ENCODE measurements around the gene FAM156A. TPM values are rescaled to one million over a fixed set of nuclear protein-coding genes. Genes with fewer than 3 reads are reported as not detected.
"Not testable (repeated sequence)": the region's sequence is repeated elsewhere in the genome, so short reads cannot be mapped to it uniquely, and the experiment has no call there.

FAM156A gene
- total and polyA plus RNA-seq, 3 experiments from 2014 or later: 4.2 to 18.5 (median 18.1) TPM

DNA sequence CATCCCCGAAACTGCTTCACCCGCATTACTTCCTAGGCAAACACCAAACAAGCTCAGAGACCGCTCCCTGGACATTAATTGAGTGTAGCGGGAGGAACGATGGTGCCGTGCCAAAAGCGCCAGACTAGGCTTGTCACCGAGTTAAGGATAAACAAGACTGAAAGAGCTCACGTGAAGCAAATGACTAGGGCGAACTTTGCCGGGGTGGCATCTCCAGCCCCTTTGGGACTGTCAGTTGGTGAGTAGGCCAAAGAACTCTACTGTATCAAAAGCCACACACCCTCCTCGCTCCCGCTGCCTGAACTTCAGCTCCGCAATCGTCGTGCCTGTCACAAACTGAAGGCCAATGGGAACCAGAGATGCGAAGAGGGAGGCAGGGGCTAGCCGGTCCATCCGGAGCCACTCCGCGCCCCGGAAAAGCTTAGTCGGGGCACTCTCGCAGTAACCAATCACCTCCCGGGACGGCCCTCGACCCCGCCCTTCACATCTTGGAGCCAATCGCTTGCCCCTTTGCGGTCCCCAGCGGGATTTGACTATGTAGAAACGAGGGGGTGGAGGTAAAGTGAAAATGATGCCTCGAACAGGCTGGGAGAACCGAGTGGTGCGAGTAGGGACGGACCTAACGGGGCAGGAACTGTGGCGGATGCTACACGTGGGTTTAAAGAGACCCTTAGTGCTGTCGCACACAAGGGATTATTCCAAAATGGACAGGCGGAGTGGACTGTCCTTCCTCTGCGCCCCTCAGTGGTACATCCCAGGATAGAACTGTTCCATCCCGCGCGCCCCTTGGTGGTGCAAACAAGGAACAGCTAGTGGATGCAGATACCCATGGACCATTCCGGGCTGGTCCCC, 37.0 kb upstream of the FAM156A start:
- Mint-ChIP-seq H3K27ac (peak overlapping the region; percentile 93 to 100 (median 98)), H3K27me3 (peaks cover 0 to 10% of the 10 kb centered on the region in 2 donors), H3K4me3 (peak overlapping the region; percentile 89 to 99 (median 94)), H3K4me1 (peaks cover 18 to 31% (median 19%) of the 10 kb centered on the region in 3 donors), H3K9me3 (no peaks in the 10 kb centered on the region), H3K36me3 (peaks cover 0 to 5% (median 0%) of the 10 kb centered on the region in 3 donors)
- H3K4me3 ChIP-seq (ENCODE audit: low read length): peak overlapping the region; percentile 94
- H3K9me3 ChIP-seq (ENCODE audit: low read length): no peaks in the 10 kb centered on the region
- ChIA-PET CTCF (interaction anchor here (1.3 kb wide), 1 partner anchor 77 kb away, joined by 5 read pairs; no protein-coding TSS in a partner anchor), POLR2A (interaction anchor here (0.7 to 1.0 kb wide), 2 partner anchors 60 to 87 kb away, joined by 4 read pairs; partner anchors contain the start of gene TSPYL2)
- peak; percentile 79 to 93 (median 90) for DNase-seq
- H3K4me1 ChIP-seq (ENCODE audit: insufficient read depth, low read length): peaks cover 17% of the 10 kb centered on the region
- H3K36me3 ChIP-seq (ENCODE audit: insufficient read depth, low read length): no peaks in the 10 kb centered on the region
- no peaks in the 10 kb centered on the region for H3K27me3 ChIP-seq (ENCODE audit: insufficient read depth, low read length, poor library complexity, severe bottlenecking)
- peak overlapping the region; percentile 97 for H3K27ac ChIP-seq (ENCODE audit: low read depth, low read length)

DNA sequence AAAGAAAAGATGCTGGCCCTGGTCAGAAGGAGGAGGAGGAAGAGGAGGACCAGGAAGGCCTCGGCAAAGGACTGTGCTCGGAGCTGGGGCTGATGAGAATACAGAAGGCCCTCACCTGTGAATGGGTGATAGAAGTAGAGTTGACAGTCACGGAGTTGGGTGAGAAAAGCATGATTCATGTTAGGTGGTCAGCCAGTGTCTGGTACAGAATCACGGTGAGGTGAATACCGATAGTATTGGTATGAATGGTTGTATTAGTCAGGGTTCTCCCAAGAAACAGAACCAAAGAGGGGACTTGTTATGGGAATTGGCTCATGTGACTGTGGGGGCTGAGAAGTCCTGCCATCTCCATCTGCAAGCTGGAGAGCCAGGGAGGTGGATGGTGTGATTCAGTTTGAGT, 32.5 kb upstream of the FAM156A start:
- DNase-seq: no peak
- peaks cover 19 to 31% (median 23%) of the 10 kb centered on the region in 3 donors for H3K4me1 Mint-ChIP-seq
- H3K27ac Mint-ChIP-seq: peak overlapping the region in 1 of 8 donors; percentile 51
- no peak overlapping the region for H3K4me3 Mint-ChIP-seq
- Histone ChIP-seq H3K36me3 (ENCODE audit: insufficient read depth, low read length) (no peaks in the 10 kb centered on the region), H3K4me3 (ENCODE audit: low read length) (no peak overlapping the region), H3K4me1 (ENCODE audit: insufficient read depth, low read length) (peaks cover 12% of the 10 kb centered on the region), H3K9me3 (ENCODE audit: low read length) (no peaks in the 10 kb centered on the region), H3K27ac (ENCODE audit: low read depth, low read length) (no peak overlapping the region), H3K27me3 (ENCODE audit: insufficient read depth, low read length, poor library complexity, severe bottlenecking) (no peaks in the 10 kb centered on the region)
- peaks cover 0 to 3% of the 10 kb centered on the region in 2 donors for H3K27me3 Mint-ChIP-seq
- peaks cover 0 to 5% (median 0%) of the 10 kb centered on the region in 3 donors for H3K36me3 Mint-ChIP-seq
- H3K9me3 Mint-ChIP-seq: no peaks in the 10 kb centered on the region
- ChIA-PET CTCF (interaction anchor here (1.4 kb wide), 1 partner anchor 18 kb away, joined by 4 read pairs; no protein-coding TSS in a partner anchor), POLR2A (no interaction called here)

GRCh38 chrX:52990011-52990631, 31.8 kb upstream of the FAM156A start:
- H3K27me3 Mint-ChIP-seq; H3K36me3 ChIP-seq (ENCODE audit: insufficient read depth, low read length); POLR2A ChIA-PET; H3K9me3 Mint-ChIP-seq; H3K27ac ChIP-seq (ENCODE audit: low read depth, low read length); H3K27me3 ChIP-seq (ENCODE audit: insufficient read depth, low read length, poor library complexity, severe bottlenecking); H3K9me3 ChIP-seq (ENCODE audit: low read length); H3K36me3 Mint-ChIP-seq; H3K4me3 ChIP-seq (ENCODE audit: low read length): not testable (repeated sequence)
- peak; percentile 15 to 60 (median 36) for DNase-seq
- H3K4me1 Mint-ChIP-seq: peaks cover 14 to 25% (median 18%) of the 10 kb centered on the region in 3 donors
- peaks cover 12% of the 10 kb centered on the region for H3K4me1 ChIP-seq (ENCODE audit: insufficient read depth, low read length)
- H3K27ac Mint-ChIP-seq: peak overlapping the region in 7 of 8 donors; percentile 4 to 91 (median 65)
- H3K4me3 Mint-ChIP-seq: peak overlapping the region in 1 of 7 donors; percentile 38
- CTCF ChIA-PET: interaction anchor here (0.8 to 1.4 kb wide), 3 partner anchors 10 to 19 kb away, joined by 3 to 4 read pairs (median 3); no protein-coding TSS in a partner anchor

DNA sequence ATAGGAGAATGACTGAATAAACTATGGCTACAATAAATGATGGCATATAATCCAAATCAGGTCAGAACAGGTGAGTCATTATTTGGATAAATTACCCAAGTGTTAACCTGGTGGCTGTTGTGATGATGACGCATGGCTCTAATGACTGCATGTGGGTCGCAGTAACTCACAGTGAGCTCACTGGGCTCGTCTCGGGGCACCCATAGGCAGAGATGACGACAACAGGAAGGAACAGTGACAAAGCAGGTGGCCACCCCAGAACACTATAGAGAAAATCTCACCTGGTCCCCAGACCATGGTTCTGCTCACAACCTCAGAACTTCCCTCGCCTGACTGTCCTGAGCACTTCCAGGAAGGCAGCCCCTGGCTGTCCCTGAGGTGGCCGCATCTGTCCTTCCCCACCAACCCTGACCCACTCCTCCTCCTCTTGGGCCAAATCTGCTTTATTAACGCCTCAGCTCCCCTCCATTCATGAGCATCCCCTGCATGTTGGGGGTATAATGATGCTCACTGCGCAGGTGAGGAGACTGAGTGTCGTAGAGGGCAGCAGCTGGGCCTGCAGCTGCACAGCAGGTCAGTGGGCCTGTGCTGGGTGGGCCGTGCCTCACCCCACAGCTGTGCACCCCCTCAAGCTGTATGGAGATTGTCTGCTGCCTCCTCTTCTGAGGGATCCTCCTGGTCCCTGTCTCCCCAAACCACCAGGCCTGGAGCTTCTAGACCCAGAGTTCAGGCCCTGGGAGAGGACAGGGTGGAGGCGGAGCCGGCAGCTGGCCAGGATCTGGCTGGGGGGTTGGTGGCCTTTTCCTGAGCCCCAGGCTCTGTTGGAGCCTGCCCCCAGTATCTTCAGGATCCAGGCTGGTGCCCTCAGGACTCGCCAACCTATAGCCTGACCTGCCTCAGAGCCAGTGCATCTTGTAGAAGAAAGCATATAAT, 30.9 kb upstream of the FAM156A start:
- ChIA-PET POLR2A (no interaction called here), CTCF (interaction anchor here (0.8 to 1.4 kb wide), 3 partner anchors 11 to 19 kb away, joined by 3 to 4 read pairs (median 3); no protein-coding TSS in a partner anchor)
- no peaks in the 10 kb centered on the region for H3K9me3 Mint-ChIP-seq
- H3K4me1 Mint-ChIP-seq: peaks cover 5 to 17% (median 12%) of the 10 kb centered on the region in 3 donors
- H3K4me1 ChIP-seq (ENCODE audit: insufficient read depth, low read length): peaks cover 5% of the 10 kb centered on the region
- H3K27me3 Mint-ChIP-seq: peaks cover 0 to 1% of the 10 kb centered on the region in 2 donors
- H3K4me3 ChIP-seq (ENCODE audit: low read length): no peak overlapping the region
- no peak overlapping the region for H3K4me3 Mint-ChIP-seq
- H3K27ac ChIP-seq (ENCODE audit: low read depth, low read length): no peak overlapping the region
- no peaks in the 10 kb centered on the region for H3K9me3 ChIP-seq (ENCODE audit: low read length)
- H3K36me3 ChIP-seq (ENCODE audit: insufficient read depth, low read length): no peaks in the 10 kb centered on the region
- H3K27me3 ChIP-seq (ENCODE audit: insufficient read depth, low read length, poor library complexity, severe bottlenecking): no peaks in the 10 kb centered on the region
- H3K36me3 Mint-ChIP-seq: no peaks in the 10 kb centered on the region
- DNase-seq: no peak
- H3K27ac Mint-ChIP-seq: peak overlapping the region in 2 of 8 donors; percentile 26 to 93

DNA sequence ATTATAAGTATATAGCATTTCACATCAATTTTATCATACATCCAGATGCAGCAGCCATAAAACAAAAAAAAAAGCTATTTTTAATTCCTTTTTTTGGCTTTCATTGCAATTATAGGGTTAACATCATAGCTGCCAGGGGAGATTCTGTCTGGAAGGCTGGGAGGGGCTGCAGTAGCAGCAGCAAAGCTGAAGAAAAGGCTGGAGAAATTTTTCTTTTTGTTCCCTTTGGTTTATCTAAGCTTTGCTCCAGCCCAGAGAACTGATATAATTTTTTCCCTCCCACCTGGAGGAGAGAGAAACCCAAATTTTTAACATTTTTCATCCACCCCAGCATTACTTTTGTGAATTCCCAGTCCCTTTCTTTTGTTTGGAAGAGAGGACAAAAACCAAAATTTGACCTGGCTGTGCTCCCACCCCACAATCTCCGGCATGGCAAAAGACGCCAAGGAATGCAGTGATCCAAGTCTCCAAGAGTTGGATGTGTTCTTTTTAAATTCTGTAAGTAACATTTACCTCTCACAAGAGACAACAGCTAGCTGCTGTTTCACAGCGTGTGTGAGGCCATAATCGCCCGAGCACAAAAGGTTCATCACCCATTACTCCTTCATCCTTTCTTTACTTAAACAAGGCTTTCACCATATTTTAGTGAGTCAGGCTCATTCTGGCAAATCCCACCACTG, 25.1 kb upstream of the FAM156A start:
- CTCF ChIA-PET: no interaction called here
- Histone ChIP-seq H3K27me3 (ENCODE audit: insufficient read depth, low read length, poor library complexity, severe bottlenecking) (no peaks in the 10 kb centered on the region), H3K27ac (ENCODE audit: low read depth, low read length) (no peak overlapping the region), H3K4me3 (ENCODE audit: low read length) (no peak overlapping the region), H3K9me3 (ENCODE audit: low read length) (no peaks in the 10 kb centered on the region), H3K4me1 (ENCODE audit: insufficient read depth, low read length) (no peaks in the 10 kb centered on the region), H3K36me3 (ENCODE audit: insufficient read depth, low read length) (no peaks in the 10 kb centered on the region)
- H3K27ac Mint-ChIP-seq: no peak overlapping the region
- POLR2A ChIA-PET: no interaction called here
- no peaks in the 10 kb centered on the region for H3K4me1 Mint-ChIP-seq
- H3K27me3 Mint-ChIP-seq: peaks cover 0 to 6% of the 10 kb centered on the region in 2 donors
- H3K4me3 Mint-ChIP-seq: no peak overlapping the region
- DNase-seq: no peak
- H3K36me3 Mint-ChIP-seq: no peaks in the 10 kb centered on the region
- no peaks in the 10 kb centered on the region for H3K9me3 Mint-ChIP-seq

GRCh38 chrX:52979993-52980392, 21.7 kb upstream of the FAM156A start:
- CTCF ChIA-PET: no interaction called here

DNA sequence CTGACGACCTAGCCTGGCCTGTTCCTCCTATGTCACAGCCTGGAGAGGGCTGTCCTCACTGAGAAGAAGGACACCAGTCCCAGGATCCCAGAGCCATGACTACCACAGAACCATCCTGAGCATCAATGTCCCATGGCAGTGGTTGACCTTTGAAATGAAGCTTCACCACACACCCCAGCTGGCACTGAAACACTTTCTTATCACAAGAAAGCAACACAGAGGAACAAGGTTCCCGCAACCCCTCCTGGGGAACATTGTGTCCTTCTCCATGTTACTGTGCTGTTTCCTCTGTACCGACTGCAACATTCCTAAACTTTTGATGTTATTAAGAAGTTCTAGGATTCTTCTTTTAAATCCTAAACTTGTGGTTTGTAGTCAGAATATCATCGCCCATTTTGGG, 21.2 kb upstream of the FAM156A start:
- ChIA-PET CTCF (no interaction called here), POLR2A (no interaction called here)
- Mint-ChIP-seq H3K4me1 (no peaks in the 10 kb centered on the region), H3K9me3 (no peaks in the 10 kb centered on the region), H3K27ac (no peak overlapping the region), H3K4me3 (no peak overlapping the region), H3K36me3 (no peaks in the 10 kb centered on the region), H3K27me3 (peaks cover 0 to 7% of the 10 kb centered on the region in 2 donors)
- H3K36me3 ChIP-seq (ENCODE audit: insufficient read depth, low read length): no peaks in the 10 kb centered on the region
- no peak overlapping the region for H3K27ac ChIP-seq (ENCODE audit: low read depth, low read length)
- no peaks in the 10 kb centered on the region for H3K9me3 ChIP-seq (ENCODE audit: low read length)
- H3K4me1 ChIP-seq (ENCODE audit: insufficient read depth, low read length): no peaks in the 10 kb centered on the region
- no peak for DNase-seq
- H3K27me3 ChIP-seq (ENCODE audit: insufficient read depth, low read length, poor library complexity, severe bottlenecking): no peaks in the 10 kb centered on the region
- no peak overlapping the region for H3K4me3 ChIP-seq (ENCODE audit: low read length)

More at GRCh38 chrX:52979993-52980392, 21.7 kb upstream of the FAM156A start:
- no peaks in the 10 kb centered on the region for H3K4me1 ChIP-seq (ENCODE audit: insufficient read depth, low read length)
- DNase-seq: no peak
- peaks cover 0 to 7% of the 10 kb centered on the region in 2 donors for H3K27me3 Mint-ChIP-seq
- H3K27ac Mint-ChIP-seq: no peak overlapping the region
- POLR2A ChIA-PET: no interaction called here
- no peak overlapping the region for H3K27ac ChIP-seq (ENCODE audit: low read depth, low read length)
- no peaks in the 10 kb centered on the region for H3K27me3 ChIP-seq (ENCODE audit: insufficient read depth, low read length, poor library complexity, severe bottlenecking)
- H3K4me3 Mint-ChIP-seq: no peak overlapping the region
- no peaks in the 10 kb centered on the region for H3K9me3 ChIP-seq (ENCODE audit: low read length)
- no peak overlapping the region for H3K4me3 ChIP-seq (ENCODE audit: low read length)
- H3K4me1 Mint-ChIP-seq: no peaks in the 10 kb centered on the region
- H3K9me3 Mint-ChIP-seq: no peaks in the 10 kb centered on the region
- H3K36me3 Mint-ChIP-seq: no peaks in the 10 kb centered on the region
- no peaks in the 10 kb centered on the region for H3K36me3 ChIP-seq (ENCODE audit: insufficient read depth, low read length)
